Suprapubic skin (tissue), 4 donors: ENCODE data around the gene ACBD6. TPM values are rescaled to one million over a fixed set of nuclear protein-coding genes. Genes with fewer than 3 reads are reported as not detected.

ENCODE experiments used
- DNase-seq, 2 donors: peaks; one replicate each; pipeline ENCODE4 v3.0.0-alpha.2; 2019; ENCODE audit warnings: low spot score in 2 of 2
- H3K27ac ChIP-seq: fragments of 200-600 bp; sonication (generic); one replicate; pipeline ENCODE4 v1.5.1; 2019
- H3K27me3 ChIP-seq: fragments of 200-600 bp; sonication (generic); one replicate; pipeline ENCODE4 v1.5.1; 2019
- H3K36me3 ChIP-seq: fragments of 200-600 bp; sonication (generic); one replicate; pipeline ENCODE4 v1.5.1; 2019
- H3K4me1 ChIP-seq: fragments of 200-600 bp; sonication (generic); one replicate; pipeline ENCODE4 v1.5.1; 2019
- H3K4me3 ChIP-seq: fragments of 200-600 bp; sonication (generic); one replicate; pipeline ENCODE4 v1.5.1; 2019; ENCODE audit warnings: mild to moderate bottlenecking
- H3K9me3 ChIP-seq: fragments of 200-600 bp; sonication (generic); one replicate; pipeline ENCODE4 v1.5.1; 2019
- CTCF ChIP-seq, 2 donors: fragments of 200-600 bp in 1 of 2; fragments of 450-650 bp in 1 of 2; sonication (generic) in 1 of 2; IDR thresholded peaks; one replicate each; pipeline ENCODE4 v1.5.1; 2016 to 2019; ENCODE audit warnings: antibody characterized with exemption in 2 of 2, mild to moderate bottlenecking in 1 of 2, moderate library complexity in 1 of 2
- EP300 ChIP-seq: sonication (generic); formaldehyde crosslinking; IDR thresholded peaks from one replicate; pipeline ENCODE4 v1.6.1; 2017; ENCODE audit warnings: antibody characterized with exemption
- POLR2A ChIP-seq, 2 donors: fragments of 450-650 bp; IDR thresholded peaks; one replicate each; pipeline ENCODE4 v1.6.1; 2017; ENCODE audit warnings: antibody characterized with exemption in 2 of 2, mild to moderate bottlenecking in 2 of 2, moderate library complexity in 2 of 2
- POLR2AphosphoS5 ChIP-seq, 3 donors: sonication (generic); formaldehyde crosslinking; IDR thresholded peaks; one replicate each; pipeline ENCODE4 v1.6.1; 2017; ENCODE audit warnings: antibody characterized with exemption in 3 of 3
- whole genome bisulfite sequencing: methylation state at CpG from one replicate; pipeline ENCODE4 v1.1.5; 2018; 5-methylcytosine and 5-hydroxymethylcytosine counted together
- total RNA-seq, 4 donors: library from RNA; depleted of rRNA; stranded (reverse); fragments of >200 nt; gene quantifications; one replicate each; pipeline ENCODE4 v1.1.0, GENCODE V29; 2016

Gene ACBD6
- total RNA-seq, 4 donors from 2014 or later = 26.5 to 38.5 (median 33.3) TPM

- Histone ChIP-seq H3K27ac (no peak overlapping the region), H3K36me3 (no peaks in the 10 kb centered on the region), H3K9me3 (no peaks in the 10 kb centered on the region), H3K4me1 (no peaks in the 10 kb centered on the region), H3K27me3 (no peaks in the 10 kb centered on the region), H3K4me3 (no peak overlapping the region)
- no peak for DNase-seq
- TF ChIP-seq EP300 (no peak), CTCF (IDR thresholded peaks at IDR 0.05) (no peak), POLR2AphosphoS5 (IDR thresholded peaks at IDR 0.05) (no peak), POLR2A (IDR thresholded peaks at IDR 0.05) (no peak)
- WGBS = 86% methylated on average over 2 of the region's 2 CpGs
Observed at GRCh38 chr1:180301135-180301742, 201.1 kb downstream of the ACBD6 start.

- H3K4me1 ChIP-seq = no peaks in the 10 kb centered on the region
- H3K36me3 ChIP-seq = no peaks in the 10 kb centered on the region
- no peaks in the 10 kb centered on the region for H3K27me3 ChIP-seq
- no peak overlapping the region for H3K4me3 ChIP-seq
- H3K9me3 ChIP-seq = no peaks in the 10 kb centered on the region
- TF ChIP-seq CTCF (IDR thresholded peaks at IDR 0.05) = no peak
- no peak for TF ChIP-seq POLR2A (IDR thresholded peaks at IDR 0.05)
- TF ChIP-seq POLR2AphosphoS5 (IDR thresholded peaks at IDR 0.05) = no peak
- no peak for TF ChIP-seq EP300
- WGBS = 85% methylated on average over 7 of the region's 7 CpGs
- DNase-seq = no peak
- H3K27ac ChIP-seq = no peak overlapping the region
Observed at GRCh38 chr1:180299479-180300221, 202.7 kb downstream of the ACBD6 start.

- Histone ChIP-seq H3K36me3 (no peaks in the 10 kb centered on the region), H3K4me3 (no peak overlapping the region), H3K9me3 (no peaks in the 10 kb centered on the region), H3K27ac (no peak overlapping the region), H3K4me1 (no peaks in the 10 kb centered on the region), H3K27me3 (no peaks in the 10 kb centered on the region)
- no peak for TF ChIP-seq POLR2A (IDR thresholded peaks at IDR 0.05)
- TF ChIP-seq POLR2AphosphoS5 (IDR thresholded peaks at IDR 0.05) = no peak
- TF ChIP-seq EP300 = no peak
- no peak for TF ChIP-seq CTCF (IDR thresholded peaks at IDR 0.05)
- no peak for DNase-seq
- WGBS = 89% methylated on average over 1 of the region's 1 CpG
Observed at GRCh38 chr1:180295999-180296398, 206.4 kb downstream of the ACBD6 start.

- WGBS = 94% methylated on average over 2 of the region's 2 CpGs
- H3K9me3 ChIP-seq = no peaks in the 10 kb centered on the region
- DNase-seq = no peak
- H3K4me1 ChIP-seq = no peaks in the 10 kb centered on the region
- no peak for TF ChIP-seq CTCF (IDR thresholded peaks at IDR 0.05)
- TF ChIP-seq POLR2A (IDR thresholded peaks at IDR 0.05) = no peak
- TF ChIP-seq EP300 = no peak
- no peak overlapping the region for H3K27ac ChIP-seq
- H3K36me3 ChIP-seq = no peaks in the 10 kb centered on the region
- no peak overlapping the region for H3K4me3 ChIP-seq
- H3K27me3 ChIP-seq = no peaks in the 10 kb centered on the region
Observed at GRCh38 chr1:180294711-180295110, 207.7 kb downstream of the ACBD6 start.

GRCh38 chr1:180291004-180291403 is 211.4 kb downstream of the ACBD6 start:
- no peak for DNase-seq
- TF ChIP-seq EP300 (no peak), CTCF (IDR thresholded peaks at IDR 0.05) (no peak), POLR2A (IDR thresholded peaks at IDR 0.05) (no peak), POLR2AphosphoS5 (IDR thresholded peaks at IDR 0.05) (no peak)
- Histone ChIP-seq H3K4me1 (no peaks in the 10 kb centered on the region), H3K36me3 (peaks cover 4% of the 10 kb centered on the region), H3K9me3 (no peaks in the 10 kb centered on the region), H3K4me3 (no peak overlapping the region), H3K27me3 (no peaks in the 10 kb centered on the region), H3K27ac (no peak overlapping the region)
- WGBS = 87% methylated on average over 1 of the region's 1 CpG
